Choroid plexus epithelial cell (primary cell): ENCODE measurements around the gene PPP1R26.
"Not testable (repeated sequence)": the region's sequence is repeated elsewhere in the genome, so short reads cannot be mapped to it uniquely, and the experiment has no call there.

Source experiments
- DNase-seq: peaks from one replicate; pipeline ENCODE4 v3.0.0-alpha.2; 2010; ENCODE audit warnings: low read depth
- H3K4me3 ChIP-seq: 2 replicates; pipeline ENCODE4 v1.5.1; 2011; ENCODE audit warnings: low read depth, mild to moderate bottlenecking, control low read depth, low read length, moderate library complexity
- TF ChIP-seq, protein P1 (sequence below): conservative IDR thresholded peaks from 2 replicates; pipeline ENCODE4 v1.5.1; 2011; ENCODE audit warnings: low read depth, mild to moderate bottlenecking, control low read depth, inconsistent platforms, low read length, moderate library complexity

PPP1R26 gene

DNA sequence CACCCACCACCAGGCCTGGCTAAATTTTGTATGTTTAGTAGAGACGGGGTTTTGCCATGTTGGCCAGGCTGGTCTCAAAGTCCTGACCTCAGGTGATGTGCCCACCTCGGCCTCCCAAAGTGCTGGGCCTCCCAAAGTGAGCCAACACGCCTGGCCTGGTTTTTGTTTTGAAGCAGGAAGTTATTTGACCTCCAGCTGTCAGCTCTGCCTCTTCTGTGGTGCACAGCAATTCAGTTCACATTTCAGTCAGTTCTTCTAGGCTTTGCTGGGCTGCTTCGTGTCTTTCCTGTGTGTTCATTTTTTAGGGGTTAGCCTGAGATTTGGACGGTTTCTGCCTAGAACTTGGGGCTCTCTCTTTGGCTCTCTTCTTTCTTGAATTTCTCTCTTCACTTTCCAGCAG, 50.6 kb downstream of the PPP1R26 start:
- no peak overlapping the region for H3K4me3 ChIP-seq
- DNase-seq: no peak
- TF ChIP-seq, protein P1, sequence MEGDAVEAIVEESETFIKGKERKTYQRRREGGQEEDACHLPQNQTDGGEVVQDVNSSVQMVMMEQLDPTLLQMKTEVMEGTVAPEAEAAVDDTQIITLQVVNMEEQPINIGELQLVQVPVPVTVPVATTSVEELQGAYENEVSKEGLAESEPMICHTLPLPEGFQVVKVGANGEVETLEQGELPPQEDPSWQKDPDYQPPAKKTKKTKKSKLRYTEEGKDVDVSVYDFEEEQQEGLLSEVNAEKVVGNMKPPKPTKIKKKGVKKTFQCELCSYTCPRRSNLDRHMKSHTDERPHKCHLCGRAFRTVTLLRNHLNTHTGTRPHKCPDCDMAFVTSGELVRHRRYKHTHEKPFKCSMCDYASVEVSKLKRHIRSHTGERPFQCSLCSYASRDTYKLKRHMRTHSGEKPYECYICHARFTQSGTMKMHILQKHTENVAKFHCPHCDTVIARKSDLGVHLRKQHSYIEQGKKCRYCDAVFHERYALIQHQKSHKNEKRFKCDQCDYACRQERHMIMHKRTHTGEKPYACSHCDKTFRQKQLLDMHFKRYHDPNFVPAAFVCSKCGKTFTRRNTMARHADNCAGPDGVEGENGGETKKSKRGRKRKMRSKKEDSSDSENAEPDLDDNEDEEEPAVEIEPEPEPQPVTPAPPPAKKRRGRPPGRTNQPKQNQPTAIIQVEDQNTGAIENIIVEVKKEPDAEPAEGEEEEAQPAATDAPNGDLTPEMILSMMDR: no peak

DNA sequence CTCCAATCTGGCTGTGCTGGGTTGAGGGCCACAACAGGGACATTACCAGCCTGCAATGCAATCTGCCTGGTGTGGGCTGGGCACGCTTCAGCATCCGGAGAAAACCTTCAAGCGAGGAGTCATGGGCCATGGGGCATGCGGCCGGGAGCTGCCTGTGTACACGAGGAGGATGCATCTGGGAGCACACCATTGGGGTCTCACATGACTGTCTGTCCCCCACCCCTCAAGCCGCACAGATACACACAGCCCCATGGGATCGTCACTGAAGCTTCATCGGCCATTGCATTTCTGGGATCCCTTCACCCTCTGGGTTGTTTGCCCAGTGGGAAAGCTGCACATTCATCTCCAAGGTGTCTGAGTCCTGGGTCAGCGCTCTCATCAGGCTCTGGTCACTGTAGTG, 51.5 kb downstream of the PPP1R26 start:
- no peak overlapping the region for H3K4me3 ChIP-seq
- TF ChIP-seq, protein P1: no peak
- DNase-seq: no peak

DNA sequence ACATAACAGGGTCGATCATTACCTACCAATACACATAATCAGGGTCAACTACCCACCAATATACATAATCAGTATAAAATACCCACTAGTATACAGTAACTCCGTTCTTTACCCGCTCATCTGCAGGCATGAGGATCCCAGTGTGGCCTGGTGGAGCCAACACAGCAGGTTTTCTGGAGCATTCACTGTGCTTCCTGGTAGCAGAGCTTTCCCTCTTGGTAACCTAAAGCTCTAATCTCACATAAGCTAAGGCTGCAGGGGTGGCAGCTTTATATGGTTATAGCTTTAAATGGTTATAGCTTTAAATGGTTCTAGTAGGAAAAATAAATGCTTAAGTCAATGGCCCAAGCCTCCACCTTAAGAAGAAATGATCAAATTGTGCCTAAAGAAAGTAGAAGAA, 53.5 kb downstream of the PPP1R26 start:
- TF ChIP-seq, protein P1: no peak
- no peak overlapping the region for H3K4me3 ChIP-seq
- no peak for DNase-seq

DNA sequence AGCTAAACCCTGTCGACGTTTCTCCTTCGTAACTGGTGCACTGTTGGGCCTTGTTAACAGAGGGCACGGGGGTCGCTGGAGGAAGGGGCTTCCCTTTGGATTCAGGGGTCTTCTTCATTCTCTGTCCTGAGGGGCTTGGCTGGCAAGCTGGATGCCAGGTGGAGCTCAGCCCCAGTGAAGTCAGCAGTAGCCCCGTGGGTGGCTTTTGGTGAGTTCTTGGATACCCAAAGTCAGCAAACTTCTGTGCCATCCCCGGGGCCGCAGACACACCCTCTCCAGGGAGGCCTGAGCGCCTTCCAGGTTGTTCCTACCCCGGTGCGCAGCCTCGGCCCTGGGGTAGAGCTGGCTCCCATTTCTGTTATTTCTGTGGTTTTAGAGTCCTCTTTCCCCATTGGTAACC, 54.1 kb downstream of the PPP1R26 start:
- TF ChIP-seq, protein P1: no peak
- H3K4me3 ChIP-seq: no peak overlapping the region
- no peak for DNase-seq

DNA sequence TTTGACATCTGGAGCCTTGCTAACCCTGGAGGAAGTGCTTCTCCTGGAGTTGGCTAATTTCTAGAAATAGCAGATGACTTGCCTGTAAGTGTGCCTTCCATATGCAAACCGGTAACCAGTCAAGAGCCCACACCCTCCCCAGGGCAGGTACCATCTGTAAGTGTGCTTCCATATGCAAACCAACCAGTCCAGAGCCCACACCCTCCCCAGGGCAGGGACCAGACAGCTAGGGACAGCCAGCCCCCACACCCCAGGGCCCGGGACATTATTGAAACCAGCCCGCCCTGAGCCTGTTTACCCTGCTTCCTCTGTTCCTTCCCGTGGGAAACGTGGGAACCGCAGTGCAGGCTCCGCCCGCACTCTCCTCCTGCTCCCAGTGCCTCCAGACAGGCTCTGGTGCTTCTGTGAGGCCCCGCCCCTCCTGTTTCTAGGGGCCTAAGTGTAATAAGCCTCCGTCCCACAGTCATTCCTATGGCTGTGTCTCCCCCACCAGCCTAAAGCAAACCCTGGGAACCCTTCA, 54.7 kb downstream of the PPP1R26 start:
- not testable (repeated sequence) for DNase-seq, H3K4me3 ChIP-seq

DNA sequence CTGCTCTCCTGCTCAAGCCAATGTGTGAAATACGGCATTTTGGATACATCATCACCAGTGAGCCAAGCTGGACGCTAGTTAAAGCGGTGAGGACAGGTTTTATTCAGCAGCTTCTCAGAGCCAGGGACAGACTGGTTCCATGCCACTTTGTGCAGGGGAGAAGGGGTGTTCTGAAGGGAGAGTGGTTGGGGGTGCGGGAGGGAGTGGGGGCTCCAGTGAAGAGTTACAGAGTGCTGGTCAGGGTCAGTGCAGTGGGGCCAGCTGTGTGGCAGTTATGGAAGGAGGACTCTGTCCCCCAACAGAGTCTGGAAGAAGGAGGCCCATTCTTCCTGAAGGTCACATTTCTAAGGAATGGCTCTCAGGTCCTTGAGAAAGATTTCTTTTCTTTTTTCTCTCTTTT, 55.2 kb downstream of the PPP1R26 start:
- H3K4me3 ChIP-seq, DNase-seq: not testable (repeated sequence)

DNA sequence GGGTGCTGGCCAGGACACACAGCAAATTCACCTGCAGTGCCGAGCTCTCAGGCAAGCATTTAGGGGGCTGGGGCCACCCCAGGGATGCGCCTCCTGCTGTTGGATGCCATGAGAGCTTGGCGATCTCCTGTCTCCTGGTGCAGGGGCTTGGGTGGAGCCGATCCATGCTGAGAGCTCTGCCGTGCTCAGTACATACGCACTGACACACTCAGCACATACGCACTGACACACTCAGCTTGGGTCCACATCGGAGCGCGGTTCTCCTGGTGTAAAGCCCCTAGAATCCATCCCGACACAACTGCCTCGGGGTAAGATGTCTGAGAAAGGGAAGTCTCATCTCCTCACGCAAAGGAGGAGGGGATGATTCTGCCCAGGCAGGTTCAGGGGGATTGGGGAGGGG, 56.0 kb downstream of the PPP1R26 start:
- DNase-seq, H3K4me3 ChIP-seq: not testable (repeated sequence)

DNA sequence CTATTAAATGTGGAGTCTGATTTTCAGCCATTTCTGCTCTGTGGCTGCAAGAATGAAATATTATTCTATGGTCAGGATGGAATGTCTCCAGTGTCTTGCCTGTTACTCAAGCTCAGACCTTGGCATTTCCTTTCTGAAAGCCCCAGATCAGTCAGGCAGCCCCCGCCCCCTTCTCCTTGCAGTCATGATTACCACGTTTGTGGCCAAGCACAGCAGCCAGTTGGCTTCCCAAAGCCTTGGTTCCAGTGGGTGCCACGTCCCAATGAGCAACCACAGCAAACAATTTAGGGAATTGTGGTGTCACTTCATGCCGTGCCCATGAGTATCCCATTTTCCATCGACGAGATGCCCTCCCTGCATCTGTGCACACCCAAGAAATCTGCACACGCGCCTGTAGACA, 56.6 kb downstream of the PPP1R26 start:
- no peak overlapping the region for H3K4me3 ChIP-seq
- DNase-seq: peak; percentile 83
- TF ChIP-seq, protein P1: no peak
